Breast epithelium (tissue), 4 donors: ENCODE data around the gene DAPK2. TPM values are rescaled to one million over a fixed set of nuclear protein-coding genes. Genes with fewer than 3 reads are reported as not detected.

ENCODE experiments used
- DNase-seq, 2 donors: peaks; one replicate each; pipeline ENCODE4 v3.0.0-alpha.2; 2019; ENCODE audit warnings: low spot score in 2 of 2
- H3K27ac ChIP-seq, 2 donors: fragments of 200-600 bp; sonication (generic) in 1 of 2; one replicate each; pipeline ENCODE4 v1.5.1; 2016 to 2019; ENCODE audit warnings: mild to moderate bottlenecking in 1 of 2
- H3K27me3 ChIP-seq, 2 donors: fragments of 200-600 bp; sonication (generic) in 1 of 2; one replicate each; pipeline versions ENCODE4 v1.5.1 to v1.6.0; 2017 to 2019; ENCODE audit warnings: control low read depth in 1 of 2, mild to moderate bottlenecking in 1 of 2
- H3K36me3 ChIP-seq: fragments of 200-600 bp; one replicate; pipeline ENCODE4 v1.5.1; 2019
- H3K4me1 ChIP-seq, 2 donors: fragments of 200-600 bp; sonication (generic); one replicate each; pipeline ENCODE4 v1.5.1; 2016 to 2019; ENCODE audit warnings: control low read depth in 1 of 2
- H3K4me3 ChIP-seq, 3 donors: fragments of 200-600 bp; sonication (generic); 1 replicate in 2 of 3; 2 replicates in 1 of 3; pipeline ENCODE4 v1.5.1; 2016 to 2019; ENCODE audit warnings: mild to moderate bottlenecking in 3 of 3, moderate library complexity in 2 of 3
- H3K9me3 ChIP-seq, 2 donors: fragments of 200-600 bp; sonication (generic) in 1 of 2; one replicate each; pipeline ENCODE4 v1.5.1; 2016 to 2019; ENCODE audit warnings: control low read depth in 1 of 2
- CTCF ChIP-seq, 3 donors: fragments of 450-650 bp; IDR thresholded peaks; one replicate each; pipeline ENCODE4 v1.5.1; 2016 to 2017; ENCODE audit warnings: antibody characterized with exemption in 3 of 3, mild to moderate bottlenecking in 3 of 3, moderate library complexity in 3 of 3
- POLR2A ChIP-seq: fragments of 450-650 bp; IDR thresholded peaks from one replicate; pipeline ENCODE4 v1.6.1; 2016; ENCODE audit warnings: antibody characterized with exemption, mild to moderate bottlenecking, moderate library complexity
- POLR2AphosphoS5 ChIP-seq, 3 donors: sonication (generic); formaldehyde crosslinking; IDR thresholded peaks; one replicate each; pipeline ENCODE4 v1.6.1; 2017; ENCODE audit warnings: antibody characterized with exemption in 3 of 3
- intact Hi-C: fragments of 100-400 bp; cut with DNase I; formaldehyde crosslinking; loops from one replicate; pipeline ENCODE4 v1.15.1; 2023; ENCODE audit warnings: low total_unique reads
- total RNA-seq, 3 donors: library from RNA; depleted of rRNA; stranded (reverse); fragments of >200 nt; gene quantifications; one replicate each; pipeline ENCODE4 v1.1.0, GENCODE V29; 2016

DAPK2 gene
- total RNA-seq, 3 donors from 2014 or later, result 23.6 to 37.3 (median 29.6) TPM

GRCh38 chr15:63892794-63893441, 153.4 kb downstream of the DAPK2 start:
- Histone ChIP-seq H3K9me3 (no peaks in the 10 kb centered on the region), H3K36me3 (no peaks in the 10 kb centered on the region), H3K4me1 (peaks cover 0 to 4% of the 10 kb centered on the region in 2 donors), H3K4me3 (no peak overlapping the region), H3K27me3 (no peaks in the 10 kb centered on the region), H3K27ac (no peak overlapping the region)
- intact Hi-C loops, result no loop called here
- TF ChIP-seq POLR2AphosphoS5 (IDR thresholded peaks at IDR 0.05) (no peak), CTCF (IDR thresholded peaks at IDR 0.05) (no peak), POLR2A (no peak)
- DNase-seq, result peak in 1 of 2 donors; percentile 25

- H3K27me3 ChIP-seq, result no peaks in the 10 kb centered on the region
- H3K4me3 ChIP-seq, result no peak overlapping the region
- H3K9me3 ChIP-seq, result no peaks in the 10 kb centered on the region
- no peak overlapping the region for H3K27ac ChIP-seq
- H3K4me1 ChIP-seq, result peaks cover 0 to 4% of the 10 kb centered on the region in 2 donors
- TF ChIP-seq CTCF (IDR thresholded peaks at IDR 0.05) (no peak), POLR2AphosphoS5 (IDR thresholded peaks at IDR 0.05) (no peak), POLR2A (no peak)
- intact Hi-C loops, result no loop called here
- DNase-seq, result no peak
- no peaks in the 10 kb centered on the region for H3K36me3 ChIP-seq
Measured at GRCh38 chr15:63891768-63892133, 154.5 kb downstream of the DAPK2 start.

- no peak overlapping the region for H3K4me3 ChIP-seq
- TF ChIP-seq CTCF (IDR thresholded peaks at IDR 0.05) (peak; percentile 75 to 82 (median 79)), POLR2AphosphoS5 (IDR thresholded peaks at IDR 0.05) (no peak)
- intact Hi-C loops, result no loop called here
- peak; percentile 56 to 76 for DNase-seq
- H3K27ac ChIP-seq, result no peak overlapping the region
- no peaks in the 10 kb centered on the region for H3K36me3 ChIP-seq
- H3K27me3 ChIP-seq, result no peaks in the 10 kb centered on the region
- no peaks in the 10 kb centered on the region for H3K9me3 ChIP-seq
- peaks cover 0 to 3% of the 10 kb centered on the region in 2 donors for H3K4me1 ChIP-seq
Measured at GRCh38 chr15:63891079-63891767, 155.1 kb downstream of the DAPK2 start.

- no peak for DNase-seq
- Histone ChIP-seq H3K36me3 (no peaks in the 10 kb centered on the region), H3K27ac (no peak overlapping the region), H3K9me3 (no peaks in the 10 kb centered on the region), H3K4me1 (no peaks in the 10 kb centered on the region), H3K4me3 (no peak overlapping the region), H3K27me3 (no peaks in the 10 kb centered on the region)
- intact Hi-C loops, result no loop called here
- TF ChIP-seq CTCF (IDR thresholded peaks at IDR 0.05) (no peak), POLR2AphosphoS5 (IDR thresholded peaks at IDR 0.05) (no peak), POLR2A (no peak)
Measured at GRCh38 chr15:63890617-63891016, 155.7 kb downstream of the DAPK2 start.

- Histone ChIP-seq H3K27ac (no peak overlapping the region), H3K4me3 (no peak overlapping the region), H3K36me3 (no peaks in the 10 kb centered on the region), H3K9me3 (no peaks in the 10 kb centered on the region), H3K27me3 (no peaks in the 10 kb centered on the region), H3K4me1 (no peaks in the 10 kb centered on the region)
- no peak for DNase-seq
- intact Hi-C loops, result no loop called here
- TF ChIP-seq POLR2AphosphoS5 (IDR thresholded peaks at IDR 0.05), result no peak
- TF ChIP-seq POLR2A, result no peak
- no peak for TF ChIP-seq CTCF (IDR thresholded peaks at IDR 0.05)
Measured at GRCh38 chr15:63889831-63890230, 156.5 kb downstream of the DAPK2 start.
